Gastroesophageal sphincter (tissue), 4 donors: ENCODE results near the gene MACROD2. TPM values are rescaled to one million over a fixed set of nuclear protein-coding genes. Genes with fewer than 3 reads are reported as not detected.

Experiments
- ATAC-seq: fragments of 150-250 bp; one replicate; pipeline ENCODE4 v1.9.1; 2016; ENCODE audit warnings: mild to moderate bottlenecking, moderate library complexity
- H3K27ac ChIP-seq, 4 donors: fragments of 200-600 bp; sonication (generic) in 3 of 4; 1 replicate in 3 of 4; 2 replicates in 1 of 4; pipeline ENCODE4 v1.5.1; 2016 to 2019
- H3K27me3 ChIP-seq: fragments of 200-600 bp; sonication (generic); one replicate; pipeline ENCODE4 v1.5.1; 2019
- H3K36me3 ChIP-seq, 2 donors: fragments of 200-600 bp; sonication (generic); one replicate each; pipeline ENCODE4 v1.5.1; 2019; ENCODE audit warnings: control low read depth in 1 of 2
- H3K4me1 ChIP-seq, 3 donors: fragments of 200-600 bp; sonication (generic); 1 replicate in 2 of 3; 2 replicates in 1 of 3; pipeline ENCODE4 v1.5.1; 2016 to 2019; ENCODE audit warnings: control low read depth in 2 of 3
- H3K4me3 ChIP-seq, 2 donors: fragments of 200-600 bp; sonication (generic); one replicate each; pipeline ENCODE4 v1.5.1; 2019; ENCODE audit warnings: mild to moderate bottlenecking in 1 of 2, moderate library complexity in 1 of 2
- H3K9me3 ChIP-seq, 3 donors: fragments of 200-600 bp; sonication (generic); one replicate each; pipeline ENCODE4 v1.5.1; 2017 to 2019; ENCODE audit warnings: control low read depth in 2 of 3
- EP300 ChIP-seq: sonication (generic); formaldehyde crosslinking; IDR thresholded peaks from one replicate; pipeline ENCODE4 v1.6.1; 2017; ENCODE audit warnings: antibody characterized with exemption, mild to moderate bottlenecking
- POLR2A ChIP-seq, 2 donors: fragments of 450-650 bp; IDR thresholded peaks; one replicate each; pipeline ENCODE4 v1.6.1; 2017; ENCODE audit warnings: antibody characterized with exemption in 2 of 2, mild to moderate bottlenecking in 2 of 2, moderate library complexity in 1 of 2
- POLR2AphosphoS5 ChIP-seq: sonication (generic); formaldehyde crosslinking; IDR thresholded peaks from one replicate; pipeline ENCODE4 v1.6.1; 2017; ENCODE audit warnings: antibody characterized with exemption
- WGBS, 2 donors: methylation state at CpG; one replicate each; pipeline ENCODE4 v1.1.5; 2018; ENCODE audit warnings: low coverage in 1 of 2; 5-methylcytosine and 5-hydroxymethylcytosine counted together
- total RNA-seq, 4 donors: library from RNA; depleted of rRNA; stranded (reverse); fragments of >200 nt; gene quantifications; one replicate each; pipeline ENCODE4 v1.1.0, GENCODE V29; 2016
- TF ChIP-seq, protein P1 (sequence below), 4 experiments: fragments of 200-600 bp in 2 of 4; fragments of 450-650 bp in 2 of 4; sonication (generic) in 1 of 4; IDR thresholded peaks; one replicate each; pipeline ENCODE4 v1.5.1; 2017 to 2019; ENCODE audit warnings: antibody characterized with exemption in 4 of 4, mild to moderate bottlenecking in 2 of 4, moderate library complexity in 2 of 4

Gene MACROD2
- total RNA-seq, 4 donors from 2014 or later, result 4.0 to 12.1 (median 7.4) TPM

DNA sequence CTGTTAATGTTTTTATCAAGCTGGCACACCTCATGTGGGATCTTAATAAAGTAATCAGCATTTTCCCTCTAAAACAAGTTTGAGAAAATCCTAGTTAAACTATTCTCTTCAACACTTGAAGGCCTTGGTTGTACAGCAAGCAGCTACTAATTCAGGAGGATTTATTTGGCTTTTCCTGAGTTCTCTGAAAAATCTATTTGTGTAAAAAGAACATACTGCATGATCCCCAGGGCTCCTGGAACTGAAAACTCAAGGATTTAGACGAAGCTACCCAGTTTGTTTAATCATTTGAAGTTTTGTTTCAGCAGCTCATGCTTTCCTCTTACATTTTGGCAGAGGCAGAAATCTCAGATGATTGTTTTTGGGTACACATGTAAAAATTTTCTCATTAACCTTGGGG, 651.7 kb downstream of the MACROD2 start:
- no peak for TF ChIP-seq POLR2A (IDR thresholded peaks at IDR 0.05)
- TF ChIP-seq EP300, result no peak
- TF ChIP-seq POLR2AphosphoS5, result no peak
- TF ChIP-seq, protein P1, sequence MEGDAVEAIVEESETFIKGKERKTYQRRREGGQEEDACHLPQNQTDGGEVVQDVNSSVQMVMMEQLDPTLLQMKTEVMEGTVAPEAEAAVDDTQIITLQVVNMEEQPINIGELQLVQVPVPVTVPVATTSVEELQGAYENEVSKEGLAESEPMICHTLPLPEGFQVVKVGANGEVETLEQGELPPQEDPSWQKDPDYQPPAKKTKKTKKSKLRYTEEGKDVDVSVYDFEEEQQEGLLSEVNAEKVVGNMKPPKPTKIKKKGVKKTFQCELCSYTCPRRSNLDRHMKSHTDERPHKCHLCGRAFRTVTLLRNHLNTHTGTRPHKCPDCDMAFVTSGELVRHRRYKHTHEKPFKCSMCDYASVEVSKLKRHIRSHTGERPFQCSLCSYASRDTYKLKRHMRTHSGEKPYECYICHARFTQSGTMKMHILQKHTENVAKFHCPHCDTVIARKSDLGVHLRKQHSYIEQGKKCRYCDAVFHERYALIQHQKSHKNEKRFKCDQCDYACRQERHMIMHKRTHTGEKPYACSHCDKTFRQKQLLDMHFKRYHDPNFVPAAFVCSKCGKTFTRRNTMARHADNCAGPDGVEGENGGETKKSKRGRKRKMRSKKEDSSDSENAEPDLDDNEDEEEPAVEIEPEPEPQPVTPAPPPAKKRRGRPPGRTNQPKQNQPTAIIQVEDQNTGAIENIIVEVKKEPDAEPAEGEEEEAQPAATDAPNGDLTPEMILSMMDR (IDR thresholded peaks at IDR 0.05), result no peak
- Histone ChIP-seq H3K4me3 (no peak overlapping the region), H3K9me3 (peaks cover 0 to 4% (median 0%) of the 10 kb centered on the region in 3 donors), H3K36me3 (no peaks in the 10 kb centered on the region), H3K27ac (no peak overlapping the region), H3K4me1 (no peaks in the 10 kb centered on the region), H3K27me3 (no peaks in the 10 kb centered on the region)
- WGBS, 2 donors, result 71 to 83% methylated on average over 1 of the region's 1 CpG
- no peak for ATAC-seq

DNA sequence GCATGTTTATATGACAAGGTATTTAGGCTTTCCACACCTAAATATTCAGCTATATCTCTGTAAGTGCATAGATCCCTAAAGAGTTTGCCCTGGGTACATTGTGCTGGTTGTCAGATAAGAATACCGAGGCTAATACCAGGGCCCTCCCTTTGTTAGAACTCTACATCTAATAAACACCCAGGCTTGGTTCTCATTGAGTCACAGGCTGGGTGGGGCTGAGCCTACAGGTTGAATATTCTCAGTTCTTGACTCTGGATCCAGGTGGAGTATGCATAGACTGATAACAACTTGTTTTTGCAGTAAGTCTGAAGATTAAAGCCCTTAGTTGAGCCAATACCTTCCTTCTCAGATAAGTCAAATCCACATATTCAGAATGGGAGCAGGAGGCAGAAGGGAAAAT, 654.3 kb downstream of the MACROD2 start:
- no peak overlapping the region for H3K4me3 ChIP-seq
- H3K27ac ChIP-seq, result no peak overlapping the region
- H3K4me1 ChIP-seq, result no peaks in the 10 kb centered on the region
- H3K27me3 ChIP-seq, result no peaks in the 10 kb centered on the region
- TF ChIP-seq POLR2A (IDR thresholded peaks at IDR 0.05) (no peak), POLR2AphosphoS5 (no peak), EP300 (no peak)
- TF ChIP-seq, protein P1 (IDR thresholded peaks at IDR 0.05), result no peak
- H3K36me3 ChIP-seq, result no peaks in the 10 kb centered on the region
- no peaks in the 10 kb centered on the region for H3K9me3 ChIP-seq
- no peak for ATAC-seq
- WGBS, 2 donors, result 100% methylated on average over 1 of the region's 1 CpG; no CpG with 5 or more reads in 1 of the 2 donors

DNA sequence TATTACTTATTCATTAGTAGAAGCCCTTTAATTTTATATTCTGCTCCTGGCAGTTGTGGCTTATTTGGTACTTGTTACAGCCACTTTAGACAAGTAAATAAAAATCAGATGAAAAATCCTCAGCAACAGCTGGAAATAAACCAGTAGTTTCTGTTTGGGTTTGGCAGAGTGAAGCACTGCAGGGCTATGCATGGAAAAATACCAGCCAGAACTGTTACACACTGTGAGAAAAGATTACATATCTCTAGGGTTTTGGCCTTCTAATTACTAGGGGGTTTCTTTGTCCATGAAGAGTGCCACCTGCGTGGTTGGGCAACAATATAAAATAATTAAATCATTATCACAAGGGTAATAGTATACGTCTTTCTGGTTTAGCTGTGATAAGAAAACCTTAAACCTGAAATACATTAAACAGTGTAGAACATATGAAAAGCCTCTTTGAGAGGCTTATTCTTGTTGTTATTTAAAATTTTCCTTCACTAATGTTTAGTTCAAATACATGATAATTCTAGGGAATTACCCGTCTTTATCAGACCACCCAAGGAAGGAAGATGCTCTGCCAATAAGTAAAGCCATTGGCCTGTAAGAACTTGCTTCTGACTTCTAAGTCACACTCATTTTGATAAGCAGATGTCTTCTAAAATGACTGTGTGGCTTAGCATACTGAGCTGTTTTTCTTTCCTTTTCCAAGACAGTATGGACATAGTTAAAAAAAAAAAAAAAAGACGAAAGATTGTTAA, 662.1 kb downstream of the MACROD2 start:
- Histone ChIP-seq H3K36me3 (no peaks in the 10 kb centered on the region), H3K4me1 (no peaks in the 10 kb centered on the region), H3K9me3 (no peaks in the 10 kb centered on the region), H3K27me3 (no peaks in the 10 kb centered on the region), H3K4me3 (no peak overlapping the region), H3K27ac (no peak overlapping the region)
- 52 to 75% methylated on average over 2 to 4 of the region's 4 CpGs for WGBS, 2 donors
- ATAC-seq, result no peak
- TF ChIP-seq POLR2AphosphoS5 (no peak), POLR2A (IDR thresholded peaks at IDR 0.05) (no peak)

DNA sequence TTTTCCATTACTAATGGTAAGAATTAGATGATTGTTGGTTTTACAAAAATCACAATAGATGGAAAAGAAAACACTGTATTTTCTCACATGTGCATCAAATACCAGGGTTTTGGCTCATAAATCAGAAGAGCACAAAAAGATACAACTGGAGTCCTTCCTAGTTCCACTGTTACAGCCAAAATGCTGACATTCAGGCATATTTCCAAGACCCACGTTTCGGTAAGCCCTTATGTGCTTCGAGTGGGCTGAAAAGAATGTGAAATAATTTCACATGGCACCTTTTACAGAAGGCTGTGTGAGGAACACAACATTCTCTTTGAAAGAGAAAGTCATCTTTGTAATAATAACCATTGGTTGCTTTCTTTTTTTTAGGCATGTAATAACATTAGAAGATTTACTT, 668.8 kb downstream of the MACROD2 start:
- 23 to 38% methylated on average over 3 of the region's 3 CpGs for WGBS, 2 donors
- ATAC-seq, result no peak
- no peaks in the 10 kb centered on the region for H3K27me3 ChIP-seq

DNA sequence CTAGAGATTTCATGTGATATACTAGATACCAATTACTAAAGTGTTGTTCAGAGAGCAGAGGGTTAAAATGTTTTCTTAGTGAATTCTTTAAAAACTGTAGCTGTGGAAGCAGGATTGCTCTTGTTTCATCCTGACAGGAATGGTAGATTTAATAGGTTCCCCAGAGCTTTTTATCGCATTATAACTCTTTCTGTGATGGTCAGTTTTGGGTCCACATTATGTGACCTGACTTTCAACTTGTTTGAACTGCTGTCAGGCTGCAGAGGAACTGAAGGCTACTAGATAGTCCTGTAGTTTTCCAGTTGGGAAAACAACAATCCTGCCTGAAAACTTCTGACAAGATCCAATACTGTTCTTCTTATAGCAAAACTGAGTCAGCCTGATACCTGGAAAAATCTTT, 671.4 kb downstream of the MACROD2 start:
- H3K9me3 ChIP-seq, result no peaks in the 10 kb centered on the region
- no peak for ATAC-seq
- no peaks in the 10 kb centered on the region for H3K36me3 ChIP-seq
- WGBS, 2 donors, result 50 to 86% methylated on average over 1 of the region's 1 CpG
- TF ChIP-seq EP300 (no peak), POLR2A (IDR thresholded peaks at IDR 0.05) (no peak), POLR2AphosphoS5 (no peak)
- TF ChIP-seq, protein P1 (IDR thresholded peaks at IDR 0.05), result no peak
- no peak overlapping the region for H3K4me3 ChIP-seq
- no peak overlapping the region for H3K27ac ChIP-seq
- H3K4me1 ChIP-seq, result peaks cover 0 to 7% (median 0%) of the 10 kb centered on the region in 3 donors
- H3K27me3 ChIP-seq, result no peaks in the 10 kb centered on the region

More for the DNA sequence above, 668.8 kb downstream of the MACROD2 start:
- Histone ChIP-seq H3K9me3 (no peaks in the 10 kb centered on the region), H3K4me3 (no peak overlapping the region), H3K36me3 (no peaks in the 10 kb centered on the region), H3K4me1 (peaks cover 0 to 7% (median 0%) of the 10 kb centered on the region in 3 donors), H3K27ac (no peak overlapping the region)
- no peak for TF ChIP-seq EP300
- TF ChIP-seq POLR2A (IDR thresholded peaks at IDR 0.05), result no peak
- TF ChIP-seq, protein P1 (IDR thresholded peaks at IDR 0.05), result no peak
- no peak for TF ChIP-seq POLR2AphosphoS5
